ENCODE data around the gene JAKMIP2.

DNA sequence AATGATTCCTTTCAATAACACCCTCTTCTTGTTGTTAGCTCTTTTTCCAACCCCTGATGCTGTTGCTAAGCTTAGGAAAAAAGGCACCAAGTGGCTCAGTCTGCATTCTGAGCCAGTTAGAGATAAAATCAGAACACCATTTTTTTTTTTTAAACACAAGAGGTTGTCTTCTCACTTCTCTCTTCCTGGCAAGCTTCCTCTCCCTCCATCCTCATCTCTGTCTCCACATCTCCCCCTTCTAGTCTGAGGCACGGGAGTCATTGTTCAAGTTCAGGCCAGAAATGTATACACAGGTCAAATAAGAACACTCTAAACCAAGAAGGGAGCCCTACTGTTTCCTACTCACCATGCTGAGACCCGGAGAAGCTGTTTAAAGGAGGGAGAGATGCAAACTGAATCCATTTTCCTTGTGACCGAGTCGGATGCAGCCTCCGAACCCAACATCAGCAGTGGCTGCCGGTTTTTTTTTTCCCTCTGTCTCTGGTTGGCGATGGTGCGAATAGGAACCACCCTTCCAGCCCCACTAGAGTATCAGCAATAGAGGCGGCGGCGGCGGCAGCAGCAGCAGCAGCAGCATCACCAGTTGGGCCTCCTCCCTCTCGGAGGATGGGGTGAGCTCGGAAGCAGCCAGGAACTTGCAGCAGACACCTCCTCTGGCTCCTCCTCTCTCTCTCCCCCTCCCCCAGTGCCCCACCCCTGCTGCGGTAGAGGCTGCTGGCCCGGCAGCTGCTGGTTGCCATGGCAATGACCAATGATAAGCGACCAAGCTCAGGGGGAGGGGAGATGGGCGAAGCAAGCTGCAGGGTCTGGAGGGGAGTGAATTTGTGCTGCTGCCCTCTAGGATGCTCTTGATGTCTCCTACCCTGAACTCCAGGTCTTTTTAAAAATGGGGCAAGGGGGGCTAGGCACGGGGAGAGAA is at the start of gene JAKMIP2:
- TF ChIP-seq, protein P1, sequence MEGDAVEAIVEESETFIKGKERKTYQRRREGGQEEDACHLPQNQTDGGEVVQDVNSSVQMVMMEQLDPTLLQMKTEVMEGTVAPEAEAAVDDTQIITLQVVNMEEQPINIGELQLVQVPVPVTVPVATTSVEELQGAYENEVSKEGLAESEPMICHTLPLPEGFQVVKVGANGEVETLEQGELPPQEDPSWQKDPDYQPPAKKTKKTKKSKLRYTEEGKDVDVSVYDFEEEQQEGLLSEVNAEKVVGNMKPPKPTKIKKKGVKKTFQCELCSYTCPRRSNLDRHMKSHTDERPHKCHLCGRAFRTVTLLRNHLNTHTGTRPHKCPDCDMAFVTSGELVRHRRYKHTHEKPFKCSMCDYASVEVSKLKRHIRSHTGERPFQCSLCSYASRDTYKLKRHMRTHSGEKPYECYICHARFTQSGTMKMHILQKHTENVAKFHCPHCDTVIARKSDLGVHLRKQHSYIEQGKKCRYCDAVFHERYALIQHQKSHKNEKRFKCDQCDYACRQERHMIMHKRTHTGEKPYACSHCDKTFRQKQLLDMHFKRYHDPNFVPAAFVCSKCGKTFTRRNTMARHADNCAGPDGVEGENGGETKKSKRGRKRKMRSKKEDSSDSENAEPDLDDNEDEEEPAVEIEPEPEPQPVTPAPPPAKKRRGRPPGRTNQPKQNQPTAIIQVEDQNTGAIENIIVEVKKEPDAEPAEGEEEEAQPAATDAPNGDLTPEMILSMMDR (IDR thresholded peaks at IDR 0.05; ENCODE audit: low read depth, low read length, poor library complexity, severe bottlenecking) = peak; percentile 51
- no peak for TF ChIP-seq EZH2phosphoT487 (IDR thresholded peaks at IDR 0.05; ENCODE audit: borderline replicate concordance, low read length)

Measured in DOHH2 (cell line).